22Rv1 (cell line): ENCODE results near the gene TOP3A.

Experiments
- CTCF ChIP-seq: fragments of 450-650 bp; IDR thresholded peaks from 2 replicates; pipeline ENCODE4 v1.5.1; 2017; ENCODE audit warnings: mild to moderate bottlenecking
- ZFX ChIP-seq: fragments of 450-650 bp; IDR thresholded peaks from 2 replicates; pipeline ENCODE4 v1.6.1; 2017; ENCODE audit warnings: antibody characterized with exemption, borderline replicate concordance

GRCh38 chr17:18314059-18314730, 599 bp downstream of the TOP3A start:
- no peak for TF ChIP-seq CTCF
- no peak for TF ChIP-seq ZFX
